A673 (cell line): ENCODE results near the gene MID1. TPM values are rescaled to one million over a fixed set of nuclear protein-coding genes. Genes with fewer than 3 reads are reported as not detected.
"Not testable (repeated sequence)": the region's sequence is repeated elsewhere in the genome, so short reads cannot be mapped to it uniquely, and the experiment has no call there.

Experiments used
- BruUV-seq: library from RNA; stranded (reverse); fragments of 400-500 nt; replicated peaks from 2 replicates; lab custom pipeline; 2021; lab: Mats Ljungman, UMichigan
- CTCF ChIA-PET: fragments of 300-600 bp; sonication (Branson Sonifier 250); formaldehyde crosslinking; loops from one replicate; lab custom pipeline; 2022; ENCODE audit warnings: antibody characterized with exemption; lab: Charles Lee
- POLR2A ChIA-PET: fragments of 300-600 bp; sonication (Branson Sonifier 250); formaldehyde crosslinking; loops from one replicate; lab custom pipeline; 2022; ENCODE audit warnings: antibody characterized with exemption; ENCODE audit not compliant: low non-redundant PET; lab: Charles Lee
- DNase-seq: peaks from one replicate; pipeline ENCODE4 v3.0.0-alpha.2; 2015; ENCODE audit warnings: low spot score
- H3K27ac ChIP-seq: fragments of 200-600 bp; sonication (generic); 2 replicates; pipeline ENCODE4 v1.5.1; 2016; ENCODE audit warnings: mixed run types, low read depth, mild to moderate bottlenecking, mixed read lengths, antibody characterized with exemption, low read length; ENCODE audit not compliant: poor library complexity, severe bottlenecking
- H3K27me3 ChIP-seq: fragments of 200-600 bp; sonication (generic); replicated peaks from 2 replicates; pipeline ENCODE4 v1.6.1; 2017; ENCODE audit warnings: mixed run types, low read depth, mild to moderate bottlenecking, mixed read lengths, antibody characterized with exemption, low read length; ENCODE audit not compliant: insufficient read depth, poor library complexity
- H3K36me3 ChIP-seq: fragments of 200-600 bp; sonication (generic); 2 replicates; pipeline ENCODE4 v1.6.1; 2016; ENCODE audit warnings: mixed run types, mild to moderate bottlenecking, mixed read lengths, antibody characterized with exemption, low read length; ENCODE audit not compliant: insufficient read depth, poor library complexity, severe bottlenecking
- H3K4me1 ChIP-seq: fragments of 200-600 bp; sonication (generic); 2 replicates; pipeline ENCODE4 v1.6.1; 2017; ENCODE audit warnings: mixed run types, mild to moderate bottlenecking, mixed read lengths, antibody characterized with exemption, low read length; ENCODE audit not compliant: insufficient read depth, poor library complexity, severe bottlenecking
- H3K4me3 ChIP-seq: fragments of 200-600 bp; sonication (generic); 2 replicates; pipeline ENCODE4 v1.5.1; 2016; ENCODE audit warnings: low read depth, mixed run types, mild to moderate bottlenecking, mixed read lengths, low read length; ENCODE audit not compliant: poor library complexity, severe bottlenecking
- H3K9me3 ChIP-seq: fragments of 200-600 bp; sonication (generic); 2 replicates; pipeline ENCODE4 v1.6.1; 2016; ENCODE audit warnings: mixed run types, low read depth, mild to moderate bottlenecking, mixed read lengths, antibody characterized with exemption, low read length; ENCODE audit not compliant: poor library complexity, severe bottlenecking
- CTCF ChIP-seq: fragments of 300-800, 200-600 bp; sonication (generic); conservative IDR thresholded peaks from 2 replicates; pipeline ENCODE4 v1.5.1; 2017; ENCODE audit warnings: low read depth, mild to moderate bottlenecking, antibody characterized with exemption, low read length, moderate library complexity, mixed read lengths
- EZH2 ChIP-seq: fragments of 200-600 bp; sonication (generic); IDR thresholded peaks from 2 replicates; pipeline ENCODE4 v1.6.1; 2017; ENCODE audit warnings: borderline replicate concordance, low read depth, mild to moderate bottlenecking, mixed read lengths, antibody characterized with exemption, low read length; ENCODE audit not compliant: poor library complexity, severe bottlenecking
- intact Hi-C: fragments of 100-400 bp; cut with micrococcal nuclease; formaldehyde crosslinking; loops from one replicate; pipeline ENCODE4 v1.10.0; 2022; ENCODE audit not compliant: unreplicated experiment
- total RNA-seq: library from RNA; stranded (reverse); gene quantifications from 2 replicates; pipeline ENCODE4 v1.2.3, GENCODE V29; 2021

The MID1 gene
- total RNA-seq, 1 experiment from 2014 or later = 7.0 TPM

- H3K4me3 ChIP-seq = no peak overlapping the region
- H3K36me3 ChIP-seq = no peaks in the 10 kb centered on the region
- no peak for TF ChIP-seq CTCF
- no peak for TF ChIP-seq EZH2
- no peaks in the 10 kb centered on the region for H3K4me1 ChIP-seq
- POLR2A ChIA-PET = no interaction called here
- H3K27me3 ChIP-seq = no peaks in the 10 kb centered on the region
- H3K27ac ChIP-seq = no peak overlapping the region
- DNase-seq = no peak
- intact Hi-C loops = no loop called here
- no TSS peak for BruUV-seq
- H3K9me3 ChIP-seq = peaks cover 8% of the 10 kb centered on the region
- CTCF ChIA-PET = no interaction called here
Measured at GRCh38 chrX:10589098-10589497, 31.3 kb downstream of the MID1 start.

- H3K9me3 ChIP-seq, POLR2A ChIA-PET: not testable (repeated sequence)
Measured at GRCh38 chrX:10584882-10585281, 35.5 kb downstream of the MID1 start.

GRCh38 chrX:10582945-10583344, 37.4 kb downstream of the MID1 start:
- Histone ChIP-seq H3K27ac (no peak overlapping the region), H3K36me3 (no peaks in the 10 kb centered on the region), H3K4me3 (no peak overlapping the region), H3K27me3 (no peaks in the 10 kb centered on the region), H3K4me1 (no peaks in the 10 kb centered on the region), H3K9me3 (peaks cover 9% of the 10 kb centered on the region)
- intact Hi-C loops = no loop called here
- BruUV-seq = no TSS peak
- TF ChIP-seq CTCF (no peak), EZH2 (no peak)
- CTCF ChIA-PET = no interaction called here
- no peak for DNase-seq
- POLR2A ChIA-PET = no interaction called here

More at GRCh38 chrX:10584882-10585281, 35.5 kb downstream of the MID1 start:
- H3K4me1 ChIP-seq, CTCF ChIA-PET, DNase-seq, H3K36me3 ChIP-seq, BruUV-seq, H3K4me3 ChIP-seq, H3K27ac ChIP-seq, intact Hi-C loops, H3K27me3 ChIP-seq: not testable (repeated sequence)

- Histone ChIP-seq H3K36me3 (no peaks in the 10 kb centered on the region), H3K27me3 (no peaks in the 10 kb centered on the region), H3K4me3 (no peak overlapping the region), H3K27ac (no peak overlapping the region), H3K9me3 (peaks cover 9% of the 10 kb centered on the region), H3K4me1 (no peaks in the 10 kb centered on the region)
- no TSS peak for BruUV-seq
- POLR2A ChIA-PET = no interaction called here
- CTCF ChIA-PET = no interaction called here
- TF ChIP-seq CTCF (no peak), EZH2 (no peak)
- intact Hi-C loops = no loop called here
- no peak for DNase-seq
Measured at GRCh38 chrX:10582215-10582733, 38.1 kb downstream of the MID1 start.
